Activated T-helper 1 cell treated with Interleukin-2 at 50 U/mL for 16 hours (primary cell): Measurements from ENCODE around the gene ARV1.
"Not testable (repeated sequence)": the region's sequence is repeated elsewhere in the genome, so short reads cannot be mapped to it uniquely, and the experiment has no call there.

Source experiments
- DNase-seq: peaks from one replicate; pipeline ENCODE4 v3.0.0-alpha.2; 2020; ENCODE audit warnings: low read depth

ARV1 gene

GRCh38 chr1:230976825-230977747, 1.8 kb upstream of the ARV1 start:
- DNase-seq: peak; percentile 6

GRCh38 chr1:230977761-230978490, 968 bp upstream of the ARV1 start:
- peak; percentile 13 for DNase-seq

- DNase-seq: no peak
Observed at GRCh38 chr1:230979389-230979716, 459 bp downstream of the ARV1 start.

GRCh38 chr1:230979952-230980351, 1.1 kb downstream of the ARV1 start:
- no peak for DNase-seq

GRCh38 chr1:230982696-230983095, 3.8 kb downstream of the ARV1 start:
- no peak for DNase-seq

GRCh38 chr1:230983811-230984210, 4.9 kb downstream of the ARV1 start:
- DNase-seq: no peak

GRCh38 chr1:230984622-230985515, 6.0 kb downstream of the ARV1 start:
- DNase-seq: not testable (repeated sequence)

GRCh38 chr1:230985711-230986110, 6.8 kb downstream of the ARV1 start:
- DNase-seq: no peak

- no peak for DNase-seq
Observed at GRCh38 chr1:230986976-230987375, 8.1 kb downstream of the ARV1 start.

- no peak for DNase-seq
Observed at GRCh38 chr1:230987448-230987847, 8.6 kb downstream of the ARV1 start.

- no peak for DNase-seq
Observed at GRCh38 chr1:230992100-230992774, 13.3 kb downstream of the ARV1 start.

- DNase-seq: no peak
Observed at GRCh38 chr1:230994860-230995259, 16.0 kb downstream of the ARV1 start.

- DNase-seq: no peak
Observed at GRCh38 chr1:231000201-231000600, 21.3 kb downstream of the ARV1 start.

GRCh38 chr1:231000639-231001038, 21.7 kb downstream of the ARV1 start:
- DNase-seq: no peak

GRCh38 chr1:231001892-231002291, 23.0 kb downstream of the ARV1 start:
- no peak for DNase-seq

GRCh38 chr1:231007535-231007934, 28.6 kb downstream of the ARV1 start:
- DNase-seq: not testable (repeated sequence)

GRCh38 chr1:231011360-231011759, 32.5 kb downstream of the ARV1 start:
- no peak for DNase-seq

- DNase-seq: no peak
Observed at GRCh38 chr1:231011963-231012362, 33.1 kb downstream of the ARV1 start.

- no peak for DNase-seq
Observed at GRCh38 chr1:231013391-231014015, 34.6 kb downstream of the ARV1 start.

GRCh38 chr1:231016234-231016633, 37.3 kb downstream of the ARV1 start:
- no peak for DNase-seq

- no peak for DNase-seq
Observed at GRCh38 chr1:231016966-231017365, 38.1 kb downstream of the ARV1 start.
